ACC112 (cell line): ENCODE data around the gene FGGY.

ENCODE experiments used
- H2AFZ ChIP-seq: fragments of 200-600 bp; sonication (generic); one replicate; pipeline ENCODE4 v1.6.0; 2017; ENCODE audit warnings: antibody characterized with exemption, low read length; ENCODE audit not compliant: unreplicated experiment
- H3K27ac ChIP-seq: fragments of 200-600 bp; sonication (generic); 2 replicates; pipeline ENCODE4 v1.5.1; 2014; ENCODE audit warnings: low read depth, mild to moderate bottlenecking, antibody characterized with exemption, low read length, moderate library complexity
- H3K27me3 ChIP-seq: fragments of 200-600 bp; sonication (generic); 2 replicates; pipeline ENCODE4 v1.6.1; 2014; ENCODE audit warnings: mild to moderate bottlenecking, antibody characterized with exemption, low read length, moderate library complexity, mixed read lengths; ENCODE audit not compliant: insufficient read depth
- H3K36me3 ChIP-seq: fragments of 200-600 bp; sonication (generic); 2 replicates; pipeline ENCODE4 v1.6.1; 2016; ENCODE audit warnings: mild to moderate bottlenecking, antibody characterized with exemption, low read length, moderate library complexity, mixed read lengths; ENCODE audit not compliant: insufficient read depth
- H3K4me1 ChIP-seq: fragments of 200-600 bp; sonication (generic); one replicate; pipeline ENCODE4 v1.6.1; 2016; ENCODE audit warnings: low read length, mixed read lengths; ENCODE audit not compliant: insufficient read depth, unreplicated experiment, control insufficient read depth
- H3K4me3 ChIP-seq: fragments of 200-600 bp; sonication (generic); 2 replicates; pipeline ENCODE4 v1.5.1; 2014; ENCODE audit warnings: mild to moderate bottlenecking, low read depth, low read length
- H3K79me2 ChIP-seq: fragments of 200-600 bp; sonication (generic); one replicate; pipeline ENCODE4 v1.6.0; 2016; ENCODE audit warnings: low read length; ENCODE audit not compliant: control insufficient read depth, unreplicated experiment, insufficient read depth

Gene FGGY

DNA sequence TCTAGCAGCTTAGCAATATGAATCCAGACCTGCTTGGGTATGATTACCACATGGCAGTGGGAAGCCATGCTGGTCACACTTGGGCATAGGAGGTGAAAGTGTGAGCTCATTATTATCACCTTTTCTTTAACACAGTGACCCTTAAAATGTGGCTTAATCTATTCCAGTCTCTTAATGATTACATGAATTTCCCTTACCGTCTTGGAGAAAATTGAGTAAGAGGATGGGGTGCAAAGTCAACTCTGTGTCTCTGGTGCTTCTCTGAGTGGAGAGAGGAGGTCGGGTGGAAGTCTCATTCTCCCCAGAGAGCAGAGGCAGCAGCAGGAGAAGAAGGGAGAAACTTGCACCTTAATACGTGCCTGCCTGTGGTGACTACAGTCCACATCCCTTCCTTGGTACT, 91.3 kb downstream of the FGGY start:
- Histone ChIP-seq H3K79me2 (no peaks in the 10 kb centered on the region), H3K27ac (no peak overlapping the region), H3K27me3 (no peaks in the 10 kb centered on the region), H2AFZ (no peak overlapping the region), H3K36me3 (no peaks in the 10 kb centered on the region), H3K4me3 (no peak overlapping the region), H3K4me1 (peaks cover 4% of the 10 kb centered on the region)

DNA sequence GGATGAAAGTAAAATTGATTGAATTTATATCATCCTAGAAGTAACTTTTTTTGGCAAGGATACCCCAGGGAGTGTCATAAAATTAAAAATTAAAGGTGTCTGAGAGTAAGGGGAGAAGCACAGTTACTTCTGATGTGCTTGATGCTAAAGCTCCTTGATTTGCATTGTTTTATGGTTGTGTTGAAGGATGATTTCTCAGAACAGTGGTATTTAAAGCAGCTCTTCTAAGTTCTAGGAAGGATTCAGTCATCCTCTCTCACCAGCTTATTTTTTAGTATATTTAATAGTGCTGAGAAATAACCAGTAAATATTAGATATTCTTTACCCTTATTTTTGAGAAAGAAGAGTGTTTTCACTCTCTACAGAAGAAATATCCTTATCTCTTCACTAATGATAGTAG, 93.0 kb downstream of the FGGY start:
- no peaks in the 10 kb centered on the region for H3K36me3 ChIP-seq
- no peak overlapping the region for H3K4me3 ChIP-seq
- H3K27ac ChIP-seq, result no peak overlapping the region
- no peaks in the 10 kb centered on the region for H3K79me2 ChIP-seq
- no peak overlapping the region for H2AFZ ChIP-seq
- peaks cover 11% of the 10 kb centered on the region for H3K4me1 ChIP-seq
- no peaks in the 10 kb centered on the region for H3K27me3 ChIP-seq

- Histone ChIP-seq H3K36me3 (no peaks in the 10 kb centered on the region), H3K27me3 (no peaks in the 10 kb centered on the region), H3K27ac (no peak overlapping the region), H3K79me2 (no peaks in the 10 kb centered on the region), H2AFZ (no peak overlapping the region), H3K4me3 (no peak overlapping the region), H3K4me1 (peaks cover 11% of the 10 kb centered on the region)
Measured at GRCh38 chr1:59390307-59390706, 93.4 kb downstream of the FGGY start.

GRCh38 chr1:59391212-59392179, 94.6 kb downstream of the FGGY start:
- H3K4me3 ChIP-seq, result no peak overlapping the region
- H2AFZ ChIP-seq, result no peak overlapping the region
- H3K27me3 ChIP-seq, result no peaks in the 10 kb centered on the region
- H3K36me3 ChIP-seq, result no peaks in the 10 kb centered on the region
- no peak overlapping the region for H3K27ac ChIP-seq
- peaks cover 11% of the 10 kb centered on the region for H3K4me1 ChIP-seq
- H3K79me2 ChIP-seq, result no peaks in the 10 kb centered on the region

DNA sequence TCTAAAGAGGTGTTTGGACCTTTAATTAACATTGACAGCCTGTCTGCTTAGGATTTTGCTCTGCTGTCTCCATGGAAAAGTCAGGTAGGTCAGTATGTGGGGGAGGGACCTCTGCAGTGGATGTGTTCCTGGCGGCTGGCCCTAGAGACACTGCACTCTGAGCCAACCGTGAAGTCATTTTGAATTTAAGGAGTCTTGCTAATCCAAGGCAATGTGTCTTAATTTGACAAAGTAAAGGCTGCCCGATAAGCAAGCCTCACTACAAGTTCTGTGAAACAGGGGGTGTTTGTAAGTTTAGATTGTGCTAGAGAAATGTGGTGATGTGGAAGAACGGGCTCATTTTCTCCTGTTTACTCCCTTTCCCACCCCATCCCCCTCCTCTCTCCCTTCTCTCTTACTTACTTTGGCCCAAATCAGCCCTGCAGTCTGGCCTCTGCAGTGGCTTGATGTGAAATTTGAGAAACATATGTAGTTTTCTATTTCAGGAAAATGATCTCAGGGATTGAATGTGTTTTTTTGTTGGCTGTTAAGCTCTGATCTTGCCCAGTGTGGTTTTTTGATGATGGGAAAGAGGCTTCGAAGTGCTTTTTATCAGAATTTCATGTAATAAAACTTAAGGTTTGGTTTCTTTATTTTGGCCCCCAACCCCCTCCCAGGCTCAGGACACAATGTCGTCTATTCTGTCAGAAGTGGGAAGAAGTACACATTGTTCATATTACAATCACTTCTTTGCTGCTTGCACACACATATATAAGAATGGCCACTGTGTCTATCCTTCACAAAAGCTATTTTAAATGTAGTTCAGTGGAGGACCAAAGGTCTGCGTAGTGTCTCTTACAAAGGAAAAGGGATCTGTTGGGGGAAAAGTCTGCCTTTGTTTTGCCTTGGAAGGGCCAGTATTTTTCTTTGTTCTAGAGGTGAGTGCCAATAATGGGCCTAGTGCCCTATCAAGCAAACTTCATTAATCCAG, 96.6 kb downstream of the FGGY start:
- Histone ChIP-seq H3K27me3 (no peaks in the 10 kb centered on the region), H3K4me1 (peaks cover 11% of the 10 kb centered on the region), H3K27ac (peak overlapping the region; percentile 60), H2AFZ (peak overlapping the region; percentile 73), H3K79me2 (no peaks in the 10 kb centered on the region), H3K36me3 (no peaks in the 10 kb centered on the region), H3K4me3 (peak overlapping the region; percentile 29; the same call in 1 of the 2 replicates)

DNA sequence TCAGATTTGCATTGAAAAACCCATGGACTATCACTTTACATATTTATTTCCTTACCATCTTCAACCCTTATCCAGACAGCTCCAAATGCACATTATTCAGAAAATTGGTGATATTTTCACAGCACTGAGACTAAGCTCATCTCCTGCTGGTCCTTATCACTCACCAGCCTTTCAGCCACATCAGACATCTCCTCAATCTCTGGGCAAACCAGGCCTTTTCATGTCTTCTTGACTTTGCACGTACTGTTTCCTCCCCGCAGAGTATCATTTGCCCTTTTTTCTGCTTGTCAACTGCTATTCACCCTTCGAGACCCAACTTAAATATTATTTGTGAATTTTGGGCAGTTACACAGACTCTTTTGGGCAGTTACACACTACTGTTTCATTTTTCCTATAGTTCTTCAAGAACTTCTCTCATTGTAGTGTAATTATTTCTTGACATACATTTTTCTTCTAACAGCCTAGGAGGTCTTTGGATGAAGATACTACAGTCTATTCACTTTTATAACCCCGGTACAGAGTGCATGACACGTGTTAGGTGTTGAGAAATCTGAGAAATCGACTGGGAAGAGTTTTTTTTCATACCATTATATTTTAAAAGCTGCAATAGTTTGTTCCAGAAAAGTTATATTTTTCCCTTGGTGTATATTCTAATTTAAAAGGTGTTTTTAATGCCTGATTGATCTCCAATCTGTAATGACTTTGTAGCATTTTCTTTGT, 98.0 kb downstream of the FGGY start:
- Histone ChIP-seq H3K27me3 (no peaks in the 10 kb centered on the region), H3K79me2 (no peaks in the 10 kb centered on the region), H3K36me3 (no peaks in the 10 kb centered on the region), H3K27ac (no peak overlapping the region), H3K4me3 (no peak overlapping the region), H2AFZ (no peak overlapping the region), H3K4me1 (peaks cover 11% of the 10 kb centered on the region)

DNA sequence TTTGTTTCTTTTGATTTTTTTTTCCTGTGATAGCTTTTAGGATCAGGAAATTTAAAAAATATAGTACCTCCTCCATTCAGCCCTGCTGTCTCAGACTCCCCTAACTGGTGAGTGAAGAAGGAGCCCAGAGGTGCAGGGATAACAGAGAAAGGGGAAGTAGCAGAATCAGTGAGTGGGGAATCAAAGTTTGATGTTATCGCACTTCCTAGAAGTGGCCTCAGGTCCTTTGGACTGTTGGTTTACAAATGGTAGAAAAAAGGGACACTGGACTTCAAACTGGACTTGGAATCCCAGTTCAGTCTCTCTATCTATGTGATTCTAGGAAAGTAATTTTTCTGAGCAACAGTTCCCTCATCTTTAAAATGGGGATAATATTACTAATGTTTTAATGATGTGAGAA, 99.5 kb downstream of the FGGY start:
- H3K27ac ChIP-seq, result no peak overlapping the region
- H3K79me2 ChIP-seq, result no peaks in the 10 kb centered on the region
- H3K4me1 ChIP-seq, result peaks cover 15% of the 10 kb centered on the region
- no peaks in the 10 kb centered on the region for H3K27me3 ChIP-seq
- H3K4me3 ChIP-seq, result no peak overlapping the region
- no peaks in the 10 kb centered on the region for H3K36me3 ChIP-seq
- H2AFZ ChIP-seq, result no peak overlapping the region

GRCh38 chr1:59397139-59397858, 100.4 kb downstream of the FGGY start:
- Histone ChIP-seq H3K27me3 (no peaks in the 10 kb centered on the region), H3K79me2 (no peaks in the 10 kb centered on the region), H3K36me3 (no peaks in the 10 kb centered on the region), H2AFZ (no peak overlapping the region), H3K4me3 (no peak overlapping the region), H3K27ac (no peak overlapping the region), H3K4me1 (peaks cover 21% of the 10 kb centered on the region)

- Histone ChIP-seq H3K4me1 (peaks cover 9% of the 10 kb centered on the region), H3K27ac (no peak overlapping the region), H2AFZ (no peak overlapping the region), H3K36me3 (no peaks in the 10 kb centered on the region), H3K4me3 (no peak overlapping the region), H3K79me2 (no peaks in the 10 kb centered on the region), H3K27me3 (no peaks in the 10 kb centered on the region)
Measured at GRCh38 chr1:59399642-59400041, 102.7 kb downstream of the FGGY start.

GRCh38 chr1:59401581-59401980, 104.7 kb downstream of the FGGY start:
- Histone ChIP-seq H3K4me3 (no peak overlapping the region), H2AFZ (no peak overlapping the region), H3K79me2 (no peaks in the 10 kb centered on the region), H3K27me3 (no peaks in the 10 kb centered on the region), H3K36me3 (no peaks in the 10 kb centered on the region), H3K27ac (no peak overlapping the region), H3K4me1 (peaks cover 9% of the 10 kb centered on the region)
